Vagina (tissue), 2 donors: Measurements from ENCODE around the gene LHPP. TPM values are rescaled to one million over a fixed set of nuclear protein-coding genes. Genes with fewer than 3 reads are reported as not detected.
A peak's percentile ranks its signal among the peaks of the same experiment; 100 is the strongest.
"Not testable (repeated sequence)": the region's sequence is repeated elsewhere in the genome, so short reads cannot be mapped to it uniquely, and the experiment has no call there.

Experiments used
- DNase-seq, 2 donors: peaks; one replicate each; pipeline ENCODE4 v3.0.0-alpha.2; 2017; ENCODE audit errors: extremely low spot score in 2 of 2
- H3K27ac ChIP-seq: fragments of 200-600 bp; sonication (generic); one replicate; pipeline ENCODE4 v1.5.1; 2019
- H3K27me3 ChIP-seq: fragments of 200-600 bp; sonication (generic); one replicate; pipeline ENCODE4 v1.5.1; 2019
- H3K36me3 ChIP-seq, 2 donors: fragments of 200-600 bp; sonication (generic); one replicate each; pipeline ENCODE4 v1.5.1; 2017 to 2019
- H3K4me1 ChIP-seq: fragments of 200-600 bp; sonication (generic); one replicate; pipeline ENCODE4 v1.5.1; 2019
- H3K4me3 ChIP-seq, 2 donors: fragments of 200-600 bp; sonication (generic); 1 replicate in 1 of 2; 2 replicates in 1 of 2; pipeline ENCODE4 v1.5.1; 2016 to 2019
- H3K9me3 ChIP-seq: fragments of 200-600 bp; sonication (generic); one replicate; pipeline ENCODE4 v1.5.1; 2019
- POLR2A ChIP-seq, 2 donors: fragments of 450-650 bp; IDR thresholded peaks; one replicate each; pipeline ENCODE4 v1.6.1; 2017; ENCODE audit warnings: antibody characterized with exemption in 2 of 2, mild to moderate bottlenecking in 2 of 2, moderate library complexity in 2 of 2
- POLR2AphosphoS5 ChIP-seq, 2 donors: sonication (generic); formaldehyde crosslinking; IDR thresholded peaks; one replicate each; pipeline ENCODE4 v1.9.0; 2017; ENCODE audit warnings: antibody characterized with exemption in 2 of 2, mild to moderate bottlenecking in 2 of 2, low read depth in 1 of 2; ENCODE audit not compliant: insufficient read depth in 1 of 2
- intact Hi-C: fragments of 100-400 bp; cut with DNase I; formaldehyde crosslinking; loops from one replicate; pipeline ENCODE4 v1.15.1; 2023
- total RNA-seq: library from RNA; depleted of rRNA; stranded (reverse); fragments of >200 nt; gene quantifications from one replicate; pipeline ENCODE4 v1.2.3, GENCODE V29; 2016
- TF ChIP-seq, protein P1 (sequence below), 3 experiments: fragments of 450-650 bp in 2 of 3; fragments of 200-600 bp in 1 of 3; sonication (generic) in 1 of 3; IDR thresholded peaks; one replicate each; pipeline ENCODE4 v1.5.1; 2017 to 2019; ENCODE audit warnings: antibody characterized with exemption in 3 of 3, mild to moderate bottlenecking in 2 of 3, moderate library complexity in 2 of 3

LHPP gene
- total RNA-seq, 1 donor from 2014 or later = 20.1 TPM

DNA sequence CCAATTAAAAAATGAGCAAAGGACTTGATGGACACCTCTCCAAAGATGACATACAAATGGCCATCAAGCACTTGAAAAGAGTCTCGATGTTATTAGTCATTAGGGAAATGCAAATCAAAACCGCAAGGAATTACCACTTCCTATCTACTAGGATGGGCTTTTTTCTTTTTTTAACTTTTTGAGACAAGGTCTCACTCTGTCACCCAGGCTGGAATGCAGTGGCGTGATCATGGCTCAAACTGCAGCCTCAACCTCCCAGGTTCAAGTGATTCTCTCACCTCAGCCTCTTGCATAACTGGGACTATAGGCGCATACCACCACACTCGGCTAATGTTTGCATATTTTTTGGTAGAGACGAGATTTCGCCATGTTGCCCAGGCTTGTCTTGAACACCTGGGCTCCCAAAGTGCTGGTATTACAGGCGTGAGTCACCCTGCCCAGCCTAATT is 25.4 kb upstream of the LHPP start:
- no peaks in the 10 kb centered on the region for H3K36me3 ChIP-seq
- H3K4me1 ChIP-seq = peaks cover 6% of the 10 kb centered on the region
- intact Hi-C loops = no loop called here
- no peaks in the 10 kb centered on the region for H3K27me3 ChIP-seq
- H3K4me3 ChIP-seq = no peak overlapping the region
- no peak for DNase-seq
- no peaks in the 10 kb centered on the region for H3K9me3 ChIP-seq
- H3K27ac ChIP-seq = no peak overlapping the region
- TF ChIP-seq POLR2AphosphoS5 (IDR thresholded peaks at IDR 0.05; ENCODE audit: insufficient read depth in 1 of 2, low read depth in 1 of 2) (no peak), POLR2A (IDR thresholded peaks at IDR 0.05) (no peak)
- TF ChIP-seq, protein P1, sequence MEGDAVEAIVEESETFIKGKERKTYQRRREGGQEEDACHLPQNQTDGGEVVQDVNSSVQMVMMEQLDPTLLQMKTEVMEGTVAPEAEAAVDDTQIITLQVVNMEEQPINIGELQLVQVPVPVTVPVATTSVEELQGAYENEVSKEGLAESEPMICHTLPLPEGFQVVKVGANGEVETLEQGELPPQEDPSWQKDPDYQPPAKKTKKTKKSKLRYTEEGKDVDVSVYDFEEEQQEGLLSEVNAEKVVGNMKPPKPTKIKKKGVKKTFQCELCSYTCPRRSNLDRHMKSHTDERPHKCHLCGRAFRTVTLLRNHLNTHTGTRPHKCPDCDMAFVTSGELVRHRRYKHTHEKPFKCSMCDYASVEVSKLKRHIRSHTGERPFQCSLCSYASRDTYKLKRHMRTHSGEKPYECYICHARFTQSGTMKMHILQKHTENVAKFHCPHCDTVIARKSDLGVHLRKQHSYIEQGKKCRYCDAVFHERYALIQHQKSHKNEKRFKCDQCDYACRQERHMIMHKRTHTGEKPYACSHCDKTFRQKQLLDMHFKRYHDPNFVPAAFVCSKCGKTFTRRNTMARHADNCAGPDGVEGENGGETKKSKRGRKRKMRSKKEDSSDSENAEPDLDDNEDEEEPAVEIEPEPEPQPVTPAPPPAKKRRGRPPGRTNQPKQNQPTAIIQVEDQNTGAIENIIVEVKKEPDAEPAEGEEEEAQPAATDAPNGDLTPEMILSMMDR (IDR thresholded peaks at IDR 0.05) = no peak

DNA sequence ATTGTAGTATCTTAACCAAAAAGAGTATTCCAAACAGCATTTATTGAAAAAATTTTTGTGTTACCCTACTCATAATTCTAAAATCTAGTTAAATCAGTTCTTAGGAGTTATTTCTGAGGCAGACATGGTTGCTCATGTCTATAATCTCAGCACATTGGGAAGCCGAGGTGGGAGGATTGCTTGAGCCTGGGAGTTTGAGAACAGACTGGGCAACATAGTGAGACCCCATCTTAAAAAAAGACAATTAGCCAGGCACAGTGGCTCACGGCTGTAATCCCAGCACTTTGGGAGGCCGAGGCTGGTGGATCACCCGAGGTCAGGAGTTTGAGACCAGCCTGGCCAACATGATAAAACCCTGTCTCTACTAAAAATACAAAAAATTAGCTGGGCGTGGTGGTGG is 19.9 kb upstream of the LHPP start:
- H3K27me3 ChIP-seq, intact Hi-C loops: not testable (repeated sequence)

DNA sequence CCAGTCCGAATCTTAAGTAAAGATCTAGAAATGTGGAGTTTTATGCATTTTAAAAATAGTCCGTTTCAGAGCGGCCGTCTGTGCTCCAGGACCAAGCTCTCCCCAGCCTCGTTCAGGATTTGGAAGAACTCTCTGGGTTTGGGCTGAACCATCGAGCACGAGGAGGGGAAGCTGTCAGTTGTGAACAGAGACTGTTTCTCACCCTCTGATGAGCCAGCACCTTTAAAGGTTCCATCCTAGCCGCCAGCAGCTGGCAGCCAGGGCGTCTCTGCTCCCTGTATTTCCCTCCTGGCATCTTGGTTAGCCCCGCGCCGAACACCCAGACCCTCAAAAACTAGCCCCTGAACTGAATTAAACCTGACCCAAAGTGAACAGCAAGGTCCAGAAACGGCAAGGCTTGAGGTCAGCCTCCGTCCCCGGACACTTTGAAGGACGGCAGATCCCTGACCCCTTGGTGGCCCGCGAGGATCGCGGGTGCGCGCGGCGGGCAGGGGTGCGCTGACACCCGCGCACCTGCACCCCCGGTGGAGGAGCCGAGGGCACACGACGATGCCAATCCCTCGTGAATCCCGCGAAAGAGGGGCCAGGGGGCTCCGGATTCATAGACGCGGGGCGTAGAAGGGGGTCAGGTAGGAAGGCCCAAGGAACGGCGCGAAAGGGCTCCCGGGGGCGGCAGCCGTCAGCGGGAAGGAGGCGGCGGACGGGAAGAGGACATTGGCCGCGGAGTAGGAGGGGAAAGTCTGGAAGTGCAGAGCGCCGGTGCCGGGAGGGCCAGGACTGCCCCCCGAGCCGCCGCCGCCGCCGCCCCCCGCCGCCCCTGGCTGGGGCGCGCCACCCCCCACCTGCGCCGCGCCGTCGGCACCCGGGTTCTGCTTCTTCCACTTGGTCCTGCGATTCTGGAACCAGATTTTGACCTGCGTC is 14.5 kb upstream of the LHPP start:
- Histone ChIP-seq H3K4me1 (peaks cover 37% of the 10 kb centered on the region), H3K36me3 (no peaks in the 10 kb centered on the region), H3K9me3 (no peaks in the 10 kb centered on the region), H3K27ac (no peak overlapping the region), H3K4me3 (peak overlapping the region; percentile 8 to 33), H3K27me3 (peaks cover 5% of the 10 kb centered on the region)
- intact Hi-C loops = no loop called here
- TF ChIP-seq POLR2AphosphoS5 (IDR thresholded peaks at IDR 0.05; ENCODE audit: insufficient read depth in 1 of 2, low read depth in 1 of 2) (no peak), POLR2A (IDR thresholded peaks at IDR 0.05) (no peak)
- TF ChIP-seq, protein P1 (IDR thresholded peaks at IDR 0.05) = no peak
- no peak for DNase-seq

More for the DNA sequence above, 19.9 kb upstream of the LHPP start:
- not testable (repeated sequence) for H3K27ac ChIP-seq, DNase-seq, H3K36me3 ChIP-seq, H3K4me1 ChIP-seq, H3K4me3 ChIP-seq, H3K9me3 ChIP-seq

GRCh38 chr10:124447751-124448466 is 13.7 kb upstream of the LHPP start:
- Histone ChIP-seq H3K27me3 (peaks cover 5% of the 10 kb centered on the region), H3K36me3 (no peaks in the 10 kb centered on the region), H3K4me3 (peak overlapping the region; percentile 8 to 33), H3K9me3 (no peaks in the 10 kb centered on the region), H3K4me1 (peaks cover 37% of the 10 kb centered on the region), H3K27ac (no peak overlapping the region)
- no peak for TF ChIP-seq POLR2AphosphoS5 (IDR thresholded peaks at IDR 0.05; ENCODE audit: insufficient read depth in 1 of 2, low read depth in 1 of 2)
- TF ChIP-seq, protein P1 (IDR thresholded peaks at IDR 0.05) = no peak
- no peak for TF ChIP-seq POLR2A (IDR thresholded peaks at IDR 0.05)
- no peak for DNase-seq
- intact Hi-C loops = no loop called here

GRCh38 chr10:124448696-124449169 is 12.9 kb upstream of the LHPP start:
- no peaks in the 10 kb centered on the region for H3K36me3 ChIP-seq
- H3K4me3 ChIP-seq = peak overlapping the region in 1 of 2 donors; percentile 30
- intact Hi-C loops = no loop called here
- H3K9me3 ChIP-seq = no peaks in the 10 kb centered on the region
- no peak overlapping the region for H3K27ac ChIP-seq
- peaks cover 37% of the 10 kb centered on the region for H3K4me1 ChIP-seq
- TF ChIP-seq POLR2AphosphoS5 (IDR thresholded peaks at IDR 0.05; ENCODE audit: insufficient read depth in 1 of 2, low read depth in 1 of 2) (no peak), POLR2A (IDR thresholded peaks at IDR 0.05) (no peak)
- TF ChIP-seq, protein P1 (IDR thresholded peaks at IDR 0.05) = no peak
- no peak for DNase-seq
- H3K27me3 ChIP-seq = peaks cover 5% of the 10 kb centered on the region
